GM10847 (cell line): ENCODE results near the gene SLC6A8.

ENCODE experiments used
- POLR2A ChIP-seq: IDR thresholded peaks from 2 replicates; pipeline ENCODE4 v1.6.1; 2011; ENCODE audit not compliant: insufficient read length; ENCODE audit errors: extremely low read depth

SLC6A8 gene

GRCh38 chrX:153722704-153723350 is 35.1 kb downstream of the SLC6A8 start:
- no peak for TF ChIP-seq POLR2A

- no peak for TF ChIP-seq POLR2A
Measured at GRCh38 chrX:153723351-153724251, 35.9 kb downstream of the SLC6A8 start.

- TF ChIP-seq POLR2A = peak; percentile 78
Measured at GRCh38 chrX:153724252-153725038, 36.7 kb downstream of the SLC6A8 start, which contains the start of the genes ABCD1 and BCAP31. Gene ABCD1 (plus strand): TSS chrX:153724856. CDS start chrX:153725267, 411 bp downstream. Gene BCAP31 (minus strand): TSS chrX:153724387. CDS start chrX:153723244, 1,143 bp downstream.

GRCh38 chrX:153725039-153725831 is 37.5 kb downstream of the SLC6A8 start:
- no peak for TF ChIP-seq POLR2A

GRCh38 chrX:153725832-153726285 is 38.1 kb downstream of the SLC6A8 start:
- TF ChIP-seq POLR2A = no peak

GRCh38 chrX:153726286-153727122 is 38.8 kb downstream of the SLC6A8 start:
- TF ChIP-seq POLR2A = no peak

GRCh38 chrX:153727123-153727931 is 39.6 kb downstream of the SLC6A8 start:
- no peak for TF ChIP-seq POLR2A

- TF ChIP-seq POLR2A = no peak
Measured at GRCh38 chrX:153728095-153728494, 40.4 kb downstream of the SLC6A8 start.

- no peak for TF ChIP-seq POLR2A
Measured at GRCh38 chrX:153728951-153729631, 41.4 kb downstream of the SLC6A8 start.

- no peak for TF ChIP-seq POLR2A
Measured at GRCh38 chrX:153731117-153731844, 43.6 kb downstream of the SLC6A8 start.

GRCh38 chrX:153731845-153732215 is 44.1 kb downstream of the SLC6A8 start:
- no peak for TF ChIP-seq POLR2A

- TF ChIP-seq POLR2A = no peak
Measured at GRCh38 chrX:153732401-153732800, 44.7 kb downstream of the SLC6A8 start.
